H1 (cell line): ENCODE results near the gene EPHA6. TPM values are rescaled to one million over a fixed set of nuclear protein-coding genes. Genes with fewer than 3 reads are reported as not detected.

Experiments
- CTCF ChIA-PET: fragments of 300-600 bp; sonication (Branson Sonifier 250); formaldehyde crosslinking; loops from one replicate; lab custom pipeline; 2021; ENCODE audit not compliant: partially characterized antibody; lab: Charles Lee
- POLR2A ChIA-PET: fragments of 300-600 bp; sonication (Branson Sonifier 250); formaldehyde crosslinking; loops from one replicate; lab custom pipeline; 2021; ENCODE audit warnings: inconsistent platforms; ENCODE audit not compliant: partially characterized antibody; lab: Charles Lee
- DNase-seq, 2 experiments: peaks; one replicate each; pipeline versions ENCODE4 v3.0.0 to v3.0.0-alpha.2; 2010 to 2022; ENCODE audit warnings: low spot score in 2 of 2, low read depth in 1 of 2, mixed read lengths in 1 of 2
- FAIRE-seq: peaks from 2 replicates; lab custom pipeline; 2011; peaks lifted over from hg19 to GRCh38; lab: Jason Lieb, UNC
- H2AFZ ChIP-seq: 2 replicates; pipeline ENCODE4 v1.8.1; 2012; ENCODE audit warnings: low read length, inconsistent platforms
- H2AK5ac ChIP-seq: 2 replicates; pipeline ENCODE4 v1.6.1; 2013; ENCODE audit warnings: low read depth, low read length
- H2BK120ac ChIP-seq: replicated peaks from 2 replicates; pipeline ENCODE3; 2013; ENCODE audit warnings: low read depth, low read length, inconsistent platforms
- H2BK12ac ChIP-seq: 2 replicates; pipeline ENCODE4 v1.6.1; 2013; ENCODE audit warnings: low read depth, low read length
- H2BK15ac ChIP-seq: 2 replicates; pipeline ENCODE4 v1.6.1; 2013; ENCODE audit warnings: low read length
- H2BK20ac ChIP-seq: 2 replicates; pipeline ENCODE4 v1.6.1; 2013; ENCODE audit warnings: low read length
- H2BK5ac ChIP-seq: 2 replicates; pipeline ENCODE4 v1.6.1; 2013; ENCODE audit warnings: low read depth, low read length
- H3K14ac ChIP-seq: 2 replicates; pipeline ENCODE4 v1.6.1; 2013; ENCODE audit warnings: inconsistent platforms; ENCODE audit not compliant: insufficient read length
- H3K18ac ChIP-seq: 2 replicates; pipeline ENCODE4 v1.6.1; 2013; ENCODE audit warnings: low read length; ENCODE audit errors: extremely low read depth
- H3K23ac ChIP-seq: 2 replicates; pipeline ENCODE4 v1.6.1; 2013; ENCODE audit warnings: inconsistent platforms; ENCODE audit not compliant: insufficient read length
- H3K23me2 ChIP-seq: 2 replicates; pipeline ENCODE4 v1.6.1; 2013; ENCODE audit warnings: low read depth, low read length
- H3K27ac ChIP-seq: 2 replicates; pipeline ENCODE4 v1.6.1; 2011; ENCODE audit warnings: low read depth, low read length, inconsistent platforms
- H3K27me3 ChIP-seq, 4 experiments: replicated peaks in 1 of 4; 1 replicate in 1 of 4; 2 replicates in 3 of 4; pipeline versions ENCODE4 v1.6.1 to v1.8.1; 2011 to 2013; ENCODE audit warnings: low read length in 3 of 4, mild to moderate bottlenecking in 3 of 4, inconsistent platforms in 2 of 4, mixed read lengths in 2 of 4, moderate library complexity in 1 of 4; ENCODE audit not compliant: control insufficient read depth in 3 of 4, insufficient read depth in 3 of 4; ENCODE audit errors: extremely low read depth in 1 of 4
- H3K36me3 ChIP-seq, 4 experiments: 2 replicates each; pipeline versions ENCODE4 v1.6.1 to v1.8.1; 2011 to 2013; ENCODE audit warnings: mild to moderate bottlenecking in 4 of 4, low read length in 3 of 4, moderate library complexity in 2 of 4, control low read depth in 1 of 4, inconsistent platforms in 1 of 4; ENCODE audit not compliant: insufficient read depth in 4 of 4, control insufficient read depth in 2 of 4
- H3K4ac ChIP-seq: replicated peaks from 2 replicates; pipeline ENCODE3; 2013; ENCODE audit warnings: low read length, low read depth, mixed read lengths, inconsistent platforms; ENCODE audit not compliant: insufficient read length
- H3K4me1 ChIP-seq, 4 experiments: replicated peaks in 1 of 4; 1 replicate in 1 of 4; 2 replicates in 3 of 4; pipeline versions ENCODE4 v1.6.1 to v1.8.1; 2011 to 2013; ENCODE audit warnings: low read length in 3 of 4, inconsistent platforms in 2 of 4, mixed read lengths in 1 of 4; ENCODE audit not compliant: insufficient read depth in 4 of 4, control insufficient read depth in 3 of 4
- H3K4me2 ChIP-seq, 2 experiments: 2 replicates each; pipeline versions ENCODE4 v1.6.1 to v1.8.1; 2011 to 2013; ENCODE audit warnings: low read depth in 2 of 2, low read length in 2 of 2, control low read depth in 1 of 2, inconsistent platforms in 1 of 2, mild to moderate bottlenecking in 1 of 2; ENCODE audit not compliant: insufficient read depth in 1 of 2
- H3K4me3 ChIP-seq, 4 experiments: fragments of 200-600, 300-600 bp in 1 of 4; sonication (generic), shearing (Covaris generic), sonication (Bioruptor Twin) in 1 of 4; 2 replicates each; pipeline versions ENCODE4 v1.5.1 to v1.8.1; 2011 to 2016; ENCODE audit warnings: low read length in 4 of 4, low read depth in 3 of 4, control low read depth in 2 of 4, inconsistent platforms in 2 of 4, mild to moderate bottlenecking in 2 of 4, mixed read lengths in 1 of 4, moderate library complexity in 1 of 4; ENCODE audit not compliant: insufficient read depth in 2 of 4; ENCODE audit errors: extremely low read depth in 1 of 4
- H3K56ac ChIP-seq: replicated peaks from 2 replicates; pipeline ENCODE3; 2013; ENCODE audit warnings: low read depth, mild to moderate bottlenecking, mixed read lengths, low read length, inconsistent platforms; ENCODE audit not compliant: insufficient read length
- H3K79me1 ChIP-seq: 2 replicates; pipeline ENCODE4 v1.6.1; 2013; ENCODE audit warnings: low read depth, low read length, control low read depth
- H3K79me2 ChIP-seq, 2 experiments: 2 replicates each; pipeline versions ENCODE4 v1.6.1 to v1.8.1; 2012 to 2013; ENCODE audit warnings: low read length in 2 of 2, mild to moderate bottlenecking in 2 of 2, inconsistent platforms in 1 of 2; ENCODE audit not compliant: insufficient read depth in 2 of 2, control insufficient read depth in 1 of 2
- H3K9ac ChIP-seq, 4 experiments: replicated peaks in 1 of 4; 1 replicate in 1 of 4; 2 replicates in 3 of 4; pipeline versions ENCODE4 v1.6.1 to v1.8.1; 2011 to 2013; ENCODE audit warnings: low read depth in 3 of 4, low read length in 3 of 4, control low read depth in 2 of 4, mild to moderate bottlenecking in 2 of 4, moderate library complexity in 2 of 4, inconsistent platforms in 1 of 4; ENCODE audit errors: extremely low read depth in 1 of 4
- H3K9me3 ChIP-seq, 2 experiments: 2 replicates each; pipeline versions ENCODE4 v1.6.1 to v1.8.1; 2012 to 2013; ENCODE audit warnings: mild to moderate bottlenecking in 2 of 2, moderate library complexity in 2 of 2, control low read depth in 1 of 2, inconsistent platforms in 1 of 2, low read depth in 1 of 2, low read length in 1 of 2, mixed read lengths in 1 of 2; ENCODE audit not compliant: insufficient read depth in 2 of 2
- H4K20me1 ChIP-seq, 2 experiments: replicated peaks in 1 of 2; 2 replicates each; pipeline versions ENCODE3 to v1.8.1; 2011 to 2013; ENCODE audit warnings: inconsistent platforms in 2 of 2, low read length in 2 of 2, mild to moderate bottlenecking in 1 of 2; ENCODE audit not compliant: insufficient read depth in 2 of 2, control insufficient read depth in 1 of 2
- H4K5ac ChIP-seq: 2 replicates; pipeline ENCODE4 v1.6.1; 2013; ENCODE audit warnings: low read length, low read depth, mixed read lengths, inconsistent platforms; ENCODE audit not compliant: insufficient read length
- H4K8ac ChIP-seq: 2 replicates; pipeline ENCODE4 v1.8.0; 2013; ENCODE audit warnings: mild to moderate bottlenecking, moderate library complexity, low read length, inconsistent platforms; ENCODE audit not compliant: insufficient read depth; ENCODE audit errors: extremely low read depth
- H4K91ac ChIP-seq: replicated peaks from 2 replicates; pipeline ENCODE3; 2013; ENCODE audit warnings: low read length, mixed read lengths, inconsistent platforms; ENCODE audit not compliant: insufficient read length
- ASH2L ChIP-seq: fragments of 200-600, 300-600 bp; sonication (generic); IDR thresholded peaks from one replicate; pipeline ENCODE4 v1.7.1; 2017; ENCODE audit warnings: low read length
- ATF2 ChIP-seq: IDR thresholded peaks from 2 replicates; pipeline ENCODE4 v1.6.1; 2012; ENCODE audit warnings: low read length, inconsistent platforms
- CTBP2 ChIP-seq: IDR thresholded peaks from 2 replicates; pipeline ENCODE4 v1.7.0; 2011; ENCODE audit warnings: borderline replicate concordance, mild to moderate bottlenecking, moderate library complexity, mixed read lengths, low read length; ENCODE audit not compliant: insufficient read depth, insufficient read length
- KDM1A ChIP-seq: fragments of 200-600, 300-600 bp; sonication (generic); IDR thresholded peaks from 2 replicates; pipeline ENCODE4 v1.7.1; 2016; ENCODE audit warnings: mild to moderate bottlenecking, low read length, borderline replicate concordance
- RFX5 ChIP-seq: IDR thresholded peaks from 2 replicates; pipeline ENCODE4 v1.6.1; 2011; ENCODE audit warnings: low read depth, low read length, improper control_type of control experiment, borderline replicate concordance
- TAF1 ChIP-seq: IDR thresholded peaks from 2 replicates; pipeline ENCODE4 v1.6.1; 2011; ENCODE audit warnings: mild to moderate bottlenecking, low read depth, low read length
- ZNF274 ChIP-seq: IDR thresholded peaks from 2 replicates; pipeline ENCODE4 v1.7.0; 2012; ENCODE audit warnings: low read length, borderline replicate concordance; ENCODE audit errors: extremely low read depth
- WGBS, 2 experiments: shearing (Covaris generic) in 1 of 2; methylation state at CpG; one replicate each; pipeline versions ENCODE4 v1.1.6 to v1.1.7; 2013 to 2015; ENCODE audit warnings: low lambda C conversion rate in 2 of 2, mixed read lengths in 2 of 2, inconsistent platforms in 1 of 2, low coverage in 1 of 2, missing lambda C conversion rate in 1 of 2; ENCODE audit not compliant: insufficient replicate concordance in 2 of 2, insufficient coverage in 1 of 2, insufficient read length in 1 of 2; ENCODE audit errors: extremely low coverage in 1 of 2, missing lambda C conversion rate in 1 of 2; 5-methylcytosine and 5-hydroxymethylcytosine counted together
- polyA plus RNA-seq, 7 experiments: library from polyadenylated mRNA; depleted of rRNA in 3 of 7; stranded (reverse) in 5 of 7; unstranded in 2 of 7; fragments of >200 nt in 5 of 7; fragments of 200-250 nt in 2 of 7; gene quantifications; 1 replicate in 5 of 7; 2 replicates in 1 of 7; 4 replicates in 1 of 7; pipeline versions ENCODE4 v1.2.1 to v1.2.3, GENCODE V29; 2011 to 2013; ENCODE audit warnings: missing spikeins in 2 of 7, mixed read lengths in 2 of 7
- total RNA-seq: library from RNA; stranded (reverse); fragmentation: NEBNext Ultra II Directional; extraction: Animal tissue kit (Norgen Biotek cat#: 25700); gene quantifications from 2 replicates; pipeline ENCODE4 v1.2.1, GENCODE V29; 2021

Gene EPHA6
- total and polyA plus RNA-seq, 2 of the 8 experiments (the other 6 are each of a cell fraction or from before 2014, with no cell fraction given), result 0.83 to 3.2 TPM

DNA sequence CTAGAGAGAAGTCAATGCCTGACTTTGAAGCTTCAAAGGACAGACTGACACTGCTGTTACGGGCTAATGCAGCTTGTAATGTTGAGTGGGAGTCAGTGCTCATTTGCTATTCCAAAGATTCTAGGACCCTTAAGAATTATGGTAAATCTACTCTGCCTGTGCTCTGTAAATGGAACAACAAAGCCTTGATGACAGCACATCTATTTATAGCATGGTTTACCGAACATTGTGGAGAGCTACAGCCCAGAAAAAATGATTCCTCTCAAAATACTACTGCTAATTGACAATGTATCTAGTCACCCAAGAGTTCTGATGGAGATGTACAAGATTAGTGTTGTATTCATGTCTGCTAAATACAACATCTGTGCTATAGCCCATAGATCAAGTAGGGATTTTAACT lies 262.3 kb downstream of the EPHA6 start:
- Histone ChIP-seq H3K27me3 (no peaks in the 10 kb centered on the region), H3K27ac (no peak overlapping the region), H3K4me2 (no peak overlapping the region), H4K20me1 (no peaks in the 10 kb centered on the region), H3K14ac (no peak overlapping the region), H3K4ac (no peak overlapping the region), H2BK15ac (no peak overlapping the region), H2AK5ac (no peak overlapping the region), H2BK20ac (no peak overlapping the region), H4K5ac (no peak overlapping the region), H3K79me1 (no peaks in the 10 kb centered on the region), H3K18ac (no peak overlapping the region), H3K56ac (no peak overlapping the region), H3K4me1 (no peaks in the 10 kb centered on the region), H3K9me3 (no peaks in the 10 kb centered on the region), H2BK120ac (no peak overlapping the region), H3K23ac (no peak overlapping the region), H2BK5ac (no peak overlapping the region), H3K4me3 (no peak overlapping the region)
- POLR2A ChIA-PET, result interaction anchor here (0.6 kb wide), 1 partner anchor 419 kb away, joined by 3 read pairs; no protein-coding TSS in a partner anchor
- FAIRE-seq, result no peak
- CTCF ChIA-PET, result interaction anchor here (1.2 kb wide), 1 partner anchor 34 kb away, joined by 3 read pairs; no protein-coding TSS in a partner anchor
- WGBS, 2 experiments, result 90% methylated on average over 2 of the region's 2 CpGs; no CpG with 5 or more reads in 1 of the 2 experiments
- TF ChIP-seq RFX5, result no peak
- no peak for TF ChIP-seq ZNF274
- TF ChIP-seq CTBP2, result no peak
- TF ChIP-seq ASH2L, result no peak
- no peak for TF ChIP-seq KDM1A
- TF ChIP-seq TAF1, result no peak
- TF ChIP-seq ATF2, result no peak
- TF ChIP-seq, all 59 proteins: peak for 0
- H4K8ac ChIP-seq, result no peak overlapping the region
- H3K9ac ChIP-seq, result no peak overlapping the region
- H2BK12ac ChIP-seq, result no peak overlapping the region
- H2AFZ ChIP-seq, result no peak overlapping the region
- no peak for DNase-seq
- H4K91ac ChIP-seq, result no peak overlapping the region
- no peaks in the 10 kb centered on the region for H3K36me3 ChIP-seq
- H3K23me2 ChIP-seq, result no peaks in the 10 kb centered on the region
- no peaks in the 10 kb centered on the region for H3K79me2 ChIP-seq
